ENCODE data around the gene MTMR3. TPM values are rescaled to one million over a fixed set of nuclear protein-coding genes. Genes with fewer than 3 reads are reported as not detected.
"Not testable (repeated sequence)": the region's sequence is repeated elsewhere in the genome, so short reads cannot be mapped to it uniquely, and the experiment has no call there.

MTMR3 gene
- total RNA-seq, 1 experiment from 2014 or later, result 11.2 TPM

- no peak for DNase-seq (ENCODE audit: extremely low read depth, low read depth)
Observed at GRCh38 chr22:29951791-29952413, 68.9 kb downstream of the MTMR3 start.

- DNase-seq (ENCODE audit: extremely low read depth, low read depth), result no peak
Observed at GRCh38 chr22:29954203-29954855, 71.4 kb downstream of the MTMR3 start.

GRCh38 chr22:29956680-29957079 is 73.7 kb downstream of the MTMR3 start:
- no peak for DNase-seq (ENCODE audit: extremely low read depth, low read depth)

GRCh38 chr22:29958170-29958569 is 75.2 kb downstream of the MTMR3 start:
- DNase-seq (ENCODE audit: extremely low read depth, low read depth), result no peak

GRCh38 chr22:29964776-29965175 is 81.8 kb downstream of the MTMR3 start:
- no peak for DNase-seq (ENCODE audit: extremely low read depth, low read depth)

GRCh38 chr22:29967461-29967860 is 84.5 kb downstream of the MTMR3 start:
- DNase-seq (ENCODE audit: extremely low read depth, low read depth), result no peak

- DNase-seq (ENCODE audit: extremely low read depth, low read depth), result no peak
Observed at GRCh38 chr22:29971607-29972006, 88.6 kb downstream of the MTMR3 start.

DNA sequence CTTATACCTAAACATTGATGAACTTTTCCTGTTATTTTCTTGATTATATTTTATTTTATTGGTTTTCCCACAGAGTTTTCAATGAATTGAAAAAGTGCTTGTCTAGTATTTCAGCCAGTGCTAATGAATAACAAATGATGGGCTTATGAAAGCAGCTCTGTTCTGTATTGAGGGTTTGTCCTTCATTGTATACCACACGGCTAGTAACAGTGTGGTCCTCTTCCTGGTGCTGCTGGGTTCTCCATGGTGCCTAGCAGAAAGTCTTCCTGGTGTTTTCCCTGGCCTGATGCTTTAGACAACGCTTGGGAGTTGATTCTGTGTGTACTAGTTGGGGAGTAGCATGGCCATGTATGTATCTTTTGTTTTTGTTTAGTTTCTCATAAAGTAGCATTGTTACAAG is 89.1 kb downstream of the MTMR3 start:
- no peak for DNase-seq (ENCODE audit: extremely low read depth, low read depth)

- DNase-seq (ENCODE audit: extremely low read depth, low read depth), result no peak
Observed at GRCh38 chr22:29973269-29973668, 90.3 kb downstream of the MTMR3 start.

- DNase-seq (ENCODE audit: extremely low read depth, low read depth), result not testable (repeated sequence)
Observed at GRCh38 chr22:29973680-29974079, 90.7 kb downstream of the MTMR3 start.

GRCh38 chr22:29975494-29975893 is 92.5 kb downstream of the MTMR3 start:
- no peak for DNase-seq (ENCODE audit: extremely low read depth, low read depth)

DNA sequence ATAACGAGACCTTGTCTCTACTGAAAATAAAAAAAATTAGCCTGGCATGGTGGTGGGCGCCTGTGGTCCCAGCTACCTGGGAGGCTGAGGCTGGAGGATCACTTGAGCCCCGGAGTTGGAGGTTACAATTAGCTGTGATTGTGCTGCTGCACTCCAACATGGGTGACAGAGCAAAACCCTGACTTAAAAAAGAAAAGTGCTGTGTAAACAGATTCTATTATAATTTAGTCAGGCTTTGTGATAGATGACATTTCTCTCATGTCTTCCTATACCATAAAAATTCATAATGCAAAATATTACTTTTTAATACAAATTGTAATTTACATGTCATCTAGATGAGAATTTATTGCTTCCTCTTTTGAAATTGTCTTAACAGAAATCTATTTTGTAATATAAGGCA is 94.1 kb downstream of the MTMR3 start:
- DNase-seq (ENCODE audit: extremely low read depth, low read depth), result no peak

- no peak for DNase-seq (ENCODE audit: extremely low read depth, low read depth)
Observed at GRCh38 chr22:29979777-29980321, 96.9 kb downstream of the MTMR3 start.

GRCh38 chr22:29983296-29983917 is 100.4 kb downstream of the MTMR3 start:
- no peak for DNase-seq (ENCODE audit: extremely low read depth, low read depth)

- DNase-seq (ENCODE audit: extremely low read depth, low read depth), result no peak
Observed at GRCh38 chr22:29985912-29986311, 102.9 kb downstream of the MTMR3 start.

DNA sequence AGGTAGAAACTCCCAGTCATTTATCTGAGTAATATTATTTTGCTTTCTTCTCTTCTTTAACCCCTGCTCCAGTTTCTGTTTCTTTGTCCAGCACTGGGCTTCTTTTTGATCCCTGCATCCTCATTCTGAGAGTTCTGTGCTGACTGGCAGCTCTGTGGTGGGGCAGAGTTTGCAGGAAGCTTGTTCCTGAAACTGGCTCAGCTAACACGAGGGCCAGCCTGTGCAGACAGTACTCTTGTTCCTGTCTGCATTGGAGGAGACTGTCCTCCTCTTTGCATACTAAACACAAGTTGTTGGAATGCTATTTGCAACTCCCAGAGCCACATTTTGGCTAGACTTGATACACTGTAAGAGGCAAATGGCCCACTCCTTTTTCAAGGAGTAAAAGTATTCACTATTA is 104.2 kb downstream of the MTMR3 start:
- DNase-seq (ENCODE audit: extremely low read depth, low read depth), result no peak

DNA sequence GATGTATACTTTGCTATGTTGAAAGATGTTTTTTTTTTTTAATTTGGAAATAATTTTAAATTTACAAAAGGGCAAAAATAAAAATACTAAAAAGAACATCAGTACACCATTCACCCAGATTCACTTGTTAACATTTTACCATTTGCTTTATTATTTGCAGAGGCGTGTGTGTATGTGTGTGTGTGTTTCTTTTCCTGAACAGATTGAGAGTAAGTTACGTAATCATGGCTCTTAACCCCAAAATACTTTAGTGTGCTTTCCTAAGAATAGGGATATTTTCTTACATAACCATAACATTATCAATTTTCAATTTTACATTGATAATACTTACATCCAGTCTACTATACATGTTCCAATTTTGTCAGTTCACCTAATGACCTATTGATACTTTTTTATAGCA is 105.7 kb downstream of the MTMR3 start:
- DNase-seq (ENCODE audit: extremely low read depth, low read depth), result no peak

- DNase-seq (ENCODE audit: extremely low read depth, low read depth), result no peak
Observed at GRCh38 chr22:29989446-29989845, 106.5 kb downstream of the MTMR3 start.

GRCh38 chr22:29992341-29993275 is 109.6 kb downstream of the MTMR3 start:
- DNase-seq (ENCODE audit: extremely low read depth, low read depth), result no peak

- peak; percentile 50 for DNase-seq (ENCODE audit: extremely low read depth, low read depth)
Observed at GRCh38 chr22:29994027-29994715, 111.2 kb downstream of the MTMR3 start.

Measured in NCI-H460 (cell line).